Measurements from ENCODE around the gene RET.

DNA sequence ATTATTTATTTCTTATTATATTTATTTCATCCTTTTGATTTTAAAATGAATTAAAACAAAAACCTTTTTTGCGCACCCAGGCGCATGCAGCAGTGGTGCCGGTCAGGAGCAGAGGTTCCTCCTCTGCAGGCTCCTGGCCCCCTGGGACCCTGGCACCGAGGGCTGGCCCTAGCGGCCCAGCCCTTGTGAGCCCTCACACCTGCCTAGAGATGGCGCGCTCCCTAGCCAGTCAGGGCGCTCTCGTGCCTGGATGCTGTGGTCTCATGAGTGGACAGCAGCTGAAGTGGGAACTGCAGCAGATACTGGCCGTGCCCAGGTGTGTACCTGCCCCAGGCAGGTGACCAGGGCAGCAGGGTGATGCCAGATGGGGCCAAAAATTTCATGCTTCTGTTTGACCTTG lies 13.8 kb downstream of the RET start:
- TF ChIP-seq POLR2A (IDR thresholded peaks at IDR 0.05; ENCODE audit: extremely low read depth, insufficient read length) = no peak
- TF ChIP-seq, protein P1, sequence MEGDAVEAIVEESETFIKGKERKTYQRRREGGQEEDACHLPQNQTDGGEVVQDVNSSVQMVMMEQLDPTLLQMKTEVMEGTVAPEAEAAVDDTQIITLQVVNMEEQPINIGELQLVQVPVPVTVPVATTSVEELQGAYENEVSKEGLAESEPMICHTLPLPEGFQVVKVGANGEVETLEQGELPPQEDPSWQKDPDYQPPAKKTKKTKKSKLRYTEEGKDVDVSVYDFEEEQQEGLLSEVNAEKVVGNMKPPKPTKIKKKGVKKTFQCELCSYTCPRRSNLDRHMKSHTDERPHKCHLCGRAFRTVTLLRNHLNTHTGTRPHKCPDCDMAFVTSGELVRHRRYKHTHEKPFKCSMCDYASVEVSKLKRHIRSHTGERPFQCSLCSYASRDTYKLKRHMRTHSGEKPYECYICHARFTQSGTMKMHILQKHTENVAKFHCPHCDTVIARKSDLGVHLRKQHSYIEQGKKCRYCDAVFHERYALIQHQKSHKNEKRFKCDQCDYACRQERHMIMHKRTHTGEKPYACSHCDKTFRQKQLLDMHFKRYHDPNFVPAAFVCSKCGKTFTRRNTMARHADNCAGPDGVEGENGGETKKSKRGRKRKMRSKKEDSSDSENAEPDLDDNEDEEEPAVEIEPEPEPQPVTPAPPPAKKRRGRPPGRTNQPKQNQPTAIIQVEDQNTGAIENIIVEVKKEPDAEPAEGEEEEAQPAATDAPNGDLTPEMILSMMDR (IDR thresholded peaks at IDR 0.05; ENCODE audit: low read depth, low read length) = no peak
- TF ChIP-seq, protein P2, sequence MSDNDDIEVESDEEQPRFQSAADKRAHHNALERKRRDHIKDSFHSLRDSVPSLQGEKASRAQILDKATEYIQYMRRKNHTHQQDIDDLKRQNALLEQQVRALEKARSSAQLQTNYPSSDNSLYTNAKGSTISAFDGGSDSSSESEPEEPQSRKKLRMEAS (IDR thresholded peaks at IDR 0.05; ENCODE audit: low read depth, low read length) = no peak
- no peak for TF ChIP-seq MYC (IDR thresholded peaks at IDR 0.05; ENCODE audit: low read depth, low read length)

Measured in NB4 (cell line).